ENCODE data around the gene SLC39A11.

- TF ChIP-seq EZH2 (IDR thresholded peaks at IDR 0.05) (no peak), CTCF (IDR thresholded peaks at IDR 0.05 in 2 of 3, conservative IDR thresholded peaks at IDR 0.05 in 1 of 3; ENCODE audit: borderline replicate concordance in 1 of 3, insufficient read depth in 1 of 3, low read depth in 2 of 3, low read length in 2 of 3) (no peak)
Measured at GRCh38 chr17:72970246-72970645, 122.2 kb downstream of the SLC39A11 start.
